ENCODE measurements around the gene NR3C1. TPM values are rescaled to one million over a fixed set of nuclear protein-coding genes. Genes with fewer than 3 reads are reported as not detected.

Gene NR3C1
- total RNA-seq (10 to 100 TPM; 76.7 to 79.7 TPM), polyA plus RNA-seq (ENCODE audit: insufficient read length in 2 of 2) (10 to 100 TPM; 27.5 to 39.3 TPM)
- long read RNA-seq, donor 1, full-length matches to known transcripts: 1 of 1 reads
- long read RNA-seq, donor 1, partial matches to known transcripts: 0 of 1 reads
- long read RNA-seq, donor 1, other reads (novel, unspliced or antisense): 0 of 1 reads
- long read RNA-seq, donor 2, partial matches to known transcripts: 0 of 2 reads
- long read RNA-seq, donor 2, other reads (novel, unspliced or antisense): 0 of 2 reads
- long read RNA-seq, donor 3, partial matches to known transcripts: 5 of 6 reads
- long read RNA-seq, donor 3, other reads (novel, unspliced or antisense): 0 of 6 reads
- long read RNA-seq, donor 4, full-length matches to known transcripts: 4 of 11 reads
- long read RNA-seq, donor 4, partial matches to known transcripts: 7 of 11 reads
- long read RNA-seq, donor 4, other reads (novel, unspliced or antisense): 0 of 11 reads

DNA sequence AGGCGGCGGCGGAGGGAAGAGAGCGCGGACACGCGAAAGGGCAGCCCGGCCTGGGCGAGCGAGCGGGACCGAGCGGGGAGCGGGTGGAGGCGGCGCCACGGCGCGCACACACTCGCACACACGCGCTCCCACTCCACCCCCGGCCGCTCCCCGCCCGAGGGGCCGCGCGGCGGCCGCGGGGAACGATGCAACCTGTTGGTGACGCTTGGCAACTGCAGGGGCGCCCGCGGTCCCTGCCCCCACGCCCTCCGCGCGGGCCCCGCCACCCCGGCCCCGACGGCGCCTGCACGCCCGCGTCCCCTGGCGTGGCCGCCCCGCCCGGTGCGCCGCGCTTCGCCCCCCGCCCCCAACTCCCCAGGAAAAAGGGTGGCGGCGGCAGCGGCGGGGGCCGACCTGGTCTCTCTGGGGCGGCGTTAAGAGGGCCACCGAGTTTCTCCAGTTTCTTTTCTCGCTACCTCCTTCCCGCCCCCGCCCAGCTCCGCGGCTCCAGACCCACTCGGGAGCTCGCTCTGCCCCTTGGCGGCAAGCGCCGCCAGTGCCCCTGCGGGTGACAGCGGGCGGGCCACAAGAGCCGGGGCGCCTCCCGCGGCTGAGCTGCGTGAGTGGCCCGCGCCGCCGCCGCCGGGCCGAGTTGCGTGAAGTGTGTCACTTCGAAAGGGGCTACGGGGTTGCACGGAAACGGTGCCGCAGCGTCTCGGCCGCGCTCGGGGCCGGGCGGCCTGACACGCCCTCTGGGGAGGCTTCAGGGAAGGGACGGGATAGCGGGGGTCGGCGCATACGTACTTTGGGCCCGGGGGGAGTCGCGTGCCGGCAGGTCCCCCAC, at the start of gene NR3C1:
Gene NR3C1, minus strand, starts transcription at position 94 of the 823 bp plus-strand sequence. CDS start 2,847 bp downstream, outside the sequence.
- Histone ChIP-seq H3K27me3 (ENCODE audit: control insufficient read depth, insufficient read depth, low read length) (no peaks in the 10 kb centered on the region), H3K36me3 (ENCODE audit: control insufficient read depth, insufficient read depth, low read length) (no peaks in the 10 kb centered on the region), H3K27ac (ENCODE audit: low read depth, low read length) (peak within 1 kb of the TSS; percentile 99), H3K4me3 (ENCODE audit: low read depth, low read length) (peak within 1 kb of the TSS; percentile 88), H3K9me3 (ENCODE audit: control insufficient read depth, insufficient read depth, low read length) (no peaks in the 10 kb centered on the region), H3K4me1 (ENCODE audit: control insufficient read depth, insufficient read depth, low read length) (peaks cover 5% of the 10 kb centered on the region)
- 0% methylated on average over 111 of the region's 114 CpGs for WGBS (ENCODE audit: insufficient coverage)
- peak in 5 of 6 donors; percentile 59 to 92 (median 69) for DNase-seq (ENCODE audit: low read depth in 4 of 6, low spot score in 6 of 6)

DNA sequence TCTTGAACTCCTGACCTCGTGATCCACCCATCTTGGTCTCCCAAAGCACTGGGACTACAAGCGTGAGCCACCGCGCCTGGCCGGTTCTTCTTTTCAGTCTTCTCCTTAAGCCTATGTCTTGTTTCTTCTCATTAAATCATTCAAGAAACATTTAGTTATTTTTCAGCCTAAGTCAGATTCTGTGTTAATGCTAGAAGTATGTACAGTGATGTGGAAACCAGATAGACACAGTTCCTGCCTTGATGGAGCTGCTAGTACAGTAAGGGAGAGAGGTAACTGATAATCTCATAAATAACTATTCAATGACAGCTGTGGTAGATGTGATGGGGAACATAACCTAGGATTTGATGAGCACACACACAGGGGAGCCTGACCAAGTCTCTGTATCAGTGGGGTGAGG, 46.3 kb upstream of the NR3C1 start:
- DNase-seq (ENCODE audit: low read depth in 4 of 6, low spot score in 6 of 6): no peak
- no peaks in the 10 kb centered on the region for H3K4me1 ChIP-seq (ENCODE audit: control insufficient read depth, insufficient read depth, low read length)
- H3K9me3 ChIP-seq (ENCODE audit: control insufficient read depth, insufficient read depth, low read length): no peaks in the 10 kb centered on the region
- no peaks in the 10 kb centered on the region for H3K27me3 ChIP-seq (ENCODE audit: control insufficient read depth, insufficient read depth, low read length)
- H3K27ac ChIP-seq (ENCODE audit: low read depth, low read length): no peak overlapping the region
- no peaks in the 10 kb centered on the region for H3K36me3 ChIP-seq (ENCODE audit: control insufficient read depth, insufficient read depth, low read length)
- WGBS (ENCODE audit: insufficient coverage): 100% methylated on average over 2 of the region's 5 CpGs
- no peak overlapping the region for H3K4me3 ChIP-seq (ENCODE audit: low read depth, low read length)

DNA sequence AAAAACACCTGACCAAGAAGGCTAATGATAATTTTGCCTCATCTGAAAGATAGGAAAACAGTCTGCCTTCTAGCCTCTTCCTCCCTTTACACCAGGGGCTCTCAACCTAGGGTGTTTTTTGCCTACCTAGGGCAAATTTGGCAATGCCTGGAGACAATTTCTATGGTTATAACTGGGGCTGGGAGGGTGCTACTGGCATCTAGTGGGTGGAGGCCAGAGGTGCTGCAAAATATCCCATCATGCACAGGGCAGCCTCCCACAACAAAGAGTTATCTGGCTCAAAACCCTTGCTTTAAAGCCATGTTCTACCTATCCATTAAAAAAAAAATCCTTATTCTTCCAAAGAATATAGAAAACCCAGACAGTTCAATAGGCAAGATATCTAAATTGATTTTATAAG, 45.0 kb upstream of the NR3C1 start:
- no peaks in the 10 kb centered on the region for H3K9me3 ChIP-seq (ENCODE audit: control insufficient read depth, insufficient read depth, low read length)
- H3K4me1 ChIP-seq (ENCODE audit: control insufficient read depth, insufficient read depth, low read length): no peaks in the 10 kb centered on the region
- no peak for DNase-seq (ENCODE audit: low read depth in 4 of 6, low spot score in 6 of 6)
- no peak overlapping the region for H3K27ac ChIP-seq (ENCODE audit: low read depth, low read length)
- H3K4me3 ChIP-seq (ENCODE audit: low read depth, low read length): no peak overlapping the region
- no peaks in the 10 kb centered on the region for H3K36me3 ChIP-seq (ENCODE audit: control insufficient read depth, insufficient read depth, low read length)
- no peaks in the 10 kb centered on the region for H3K27me3 ChIP-seq (ENCODE audit: control insufficient read depth, insufficient read depth, low read length)

DNA sequence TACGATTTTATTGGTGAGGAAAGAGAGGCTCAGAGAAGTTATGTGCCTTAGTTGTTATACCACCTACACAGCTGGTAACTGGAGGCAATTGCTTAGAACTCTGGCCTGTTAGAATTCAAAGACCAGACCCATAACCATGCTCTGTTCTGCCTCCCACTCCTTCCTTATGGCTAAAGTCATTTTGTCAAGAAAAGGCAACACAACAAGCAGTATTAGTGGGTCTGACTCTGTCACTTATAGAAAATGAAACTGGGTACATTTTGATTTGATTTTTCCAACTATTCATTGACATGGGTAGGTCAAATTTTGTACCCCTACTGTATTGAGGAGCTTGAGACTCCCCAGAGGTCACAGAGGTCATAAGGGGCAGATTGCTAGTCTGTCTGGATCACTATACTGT, 44.5 kb upstream of the NR3C1 start:
- WGBS (ENCODE audit: insufficient coverage): no CpG with 5 or more reads among the region's 1 CpG
- Histone ChIP-seq H3K4me1 (ENCODE audit: control insufficient read depth, insufficient read depth, low read length) (no peaks in the 10 kb centered on the region), H3K36me3 (ENCODE audit: control insufficient read depth, insufficient read depth, low read length) (no peaks in the 10 kb centered on the region)

DNA sequence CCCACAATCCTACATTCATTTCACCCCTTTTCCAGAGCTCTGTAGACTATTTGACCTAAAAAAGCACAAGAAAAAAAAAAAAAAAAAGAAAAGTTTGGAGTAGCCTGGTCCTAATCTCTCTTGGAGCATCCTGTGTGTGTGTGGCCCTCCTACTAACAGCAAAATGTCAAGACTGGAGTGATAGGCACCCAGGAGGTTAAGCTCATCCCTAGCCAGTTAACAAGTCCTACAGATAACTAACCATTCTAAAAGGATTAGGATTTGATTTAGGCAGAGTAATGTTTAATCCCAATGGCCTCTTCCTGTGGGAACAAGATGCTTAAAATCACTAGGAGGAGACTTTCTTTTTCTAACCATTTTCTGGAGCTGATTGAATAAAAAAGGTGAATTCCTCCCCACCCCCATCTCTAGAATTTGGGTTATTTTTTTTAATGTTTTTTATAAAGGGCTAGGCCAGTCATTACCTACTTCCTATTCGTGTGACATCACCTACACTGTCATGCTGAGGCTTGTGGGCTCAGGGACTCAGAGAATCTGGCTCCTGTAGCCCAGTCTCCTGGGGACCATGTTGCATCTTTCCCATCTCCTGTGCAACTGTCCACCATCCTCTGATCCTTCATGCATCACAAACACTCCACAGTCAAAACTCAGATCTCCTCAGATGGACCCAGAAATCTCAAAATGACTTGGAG, 43.2 kb upstream of the NR3C1 start:
- peak overlapping the region; percentile 30 for H3K27ac ChIP-seq (ENCODE audit: low read depth, low read length)
- H3K9me3 ChIP-seq (ENCODE audit: control insufficient read depth, insufficient read depth, low read length): no peaks in the 10 kb centered on the region
- DNase-seq (ENCODE audit: low read depth in 4 of 6, low spot score in 6 of 6): no peak
- H3K27me3 ChIP-seq (ENCODE audit: control insufficient read depth, insufficient read depth, low read length): no peaks in the 10 kb centered on the region
- no peaks in the 10 kb centered on the region for H3K36me3 ChIP-seq (ENCODE audit: control insufficient read depth, insufficient read depth, low read length)
- no peaks in the 10 kb centered on the region for H3K4me1 ChIP-seq (ENCODE audit: control insufficient read depth, insufficient read depth, low read length)
- WGBS (ENCODE audit: insufficient coverage): 80% methylated on average over 1 of the region's 1 CpG
- H3K4me3 ChIP-seq (ENCODE audit: low read depth, low read length): no peak overlapping the region

More for the DNA sequence above, 44.5 kb upstream of the NR3C1 start:
- Histone ChIP-seq H3K27me3 (ENCODE audit: control insufficient read depth, insufficient read depth, low read length) (no peaks in the 10 kb centered on the region), H3K4me3 (ENCODE audit: low read depth, low read length) (no peak overlapping the region), H3K27ac (ENCODE audit: low read depth, low read length) (no peak overlapping the region), H3K9me3 (ENCODE audit: control insufficient read depth, insufficient read depth, low read length) (no peaks in the 10 kb centered on the region)
- DNase-seq (ENCODE audit: low read depth in 4 of 6, low spot score in 6 of 6): no peak

DNA sequence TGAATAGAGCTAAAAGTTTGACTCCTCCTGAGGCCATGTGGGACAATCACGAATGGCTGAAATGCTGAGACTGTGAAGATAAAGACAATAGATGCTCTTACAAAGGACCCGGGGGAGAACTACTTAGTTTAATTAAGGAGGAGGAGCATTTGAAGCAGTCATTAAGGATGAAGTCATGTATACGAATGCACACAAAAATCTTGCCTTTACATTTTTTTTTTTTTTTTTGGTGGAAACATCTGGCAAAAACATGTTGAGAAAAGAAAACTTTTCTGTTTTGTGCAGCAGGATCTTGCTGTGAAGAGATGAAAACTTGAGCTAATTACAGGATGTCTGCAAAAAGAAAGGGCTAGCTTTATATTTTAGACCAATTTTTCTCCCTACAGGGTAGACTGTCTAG, 42.3 kb upstream of the NR3C1 start:
- Histone ChIP-seq H3K27me3 (ENCODE audit: control insufficient read depth, insufficient read depth, low read length) (no peaks in the 10 kb centered on the region), H3K4me3 (ENCODE audit: low read depth, low read length) (no peak overlapping the region), H3K27ac (ENCODE audit: low read depth, low read length) (peak overlapping the region; percentile 30), H3K9me3 (ENCODE audit: control insufficient read depth, insufficient read depth, low read length) (no peaks in the 10 kb centered on the region), H3K36me3 (ENCODE audit: control insufficient read depth, insufficient read depth, low read length) (no peaks in the 10 kb centered on the region), H3K4me1 (ENCODE audit: control insufficient read depth, insufficient read depth, low read length) (no peaks in the 10 kb centered on the region)
- peak in 2 of 6 donors; percentile 23 to 73 for DNase-seq (ENCODE audit: low read depth in 4 of 6, low spot score in 6 of 6)
- WGBS (ENCODE audit: insufficient coverage): 0% methylated on average over 1 of the region's 3 CpGs

DNA sequence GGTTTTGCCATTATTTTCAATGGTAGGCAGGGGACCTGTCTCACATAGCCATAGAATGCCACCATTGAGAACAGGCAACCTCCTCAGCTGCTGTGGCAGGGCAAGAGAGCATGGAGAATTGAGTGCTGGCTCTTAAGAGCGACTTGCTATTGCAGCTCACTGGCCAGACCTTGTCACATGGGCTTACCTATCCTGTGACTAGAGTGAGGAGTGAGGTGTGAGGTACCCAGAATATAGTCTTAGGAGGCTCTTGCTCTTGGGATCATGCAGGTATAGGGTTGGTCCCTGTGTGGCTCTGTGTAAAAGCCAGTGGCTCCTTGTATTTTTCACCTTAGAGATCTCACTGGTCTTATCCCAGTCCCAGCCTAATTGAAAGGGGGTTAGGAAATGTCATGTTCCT, 39.8 kb upstream of the NR3C1 start:
- Histone ChIP-seq H3K9me3 (ENCODE audit: control insufficient read depth, insufficient read depth, low read length) (no peaks in the 10 kb centered on the region), H3K4me3 (ENCODE audit: low read depth, low read length) (no peak overlapping the region), H3K27ac (ENCODE audit: low read depth, low read length) (no peak overlapping the region), H3K4me1 (ENCODE audit: control insufficient read depth, insufficient read depth, low read length) (no peaks in the 10 kb centered on the region), H3K27me3 (ENCODE audit: control insufficient read depth, insufficient read depth, low read length) (no peaks in the 10 kb centered on the region), H3K36me3 (ENCODE audit: control insufficient read depth, insufficient read depth, low read length) (no peaks in the 10 kb centered on the region)
- no peak for DNase-seq (ENCODE audit: low read depth in 4 of 6, low spot score in 6 of 6)
- WGBS (ENCODE audit: insufficient coverage): 83% methylated on average over 1 of the region's 1 CpG

DNA sequence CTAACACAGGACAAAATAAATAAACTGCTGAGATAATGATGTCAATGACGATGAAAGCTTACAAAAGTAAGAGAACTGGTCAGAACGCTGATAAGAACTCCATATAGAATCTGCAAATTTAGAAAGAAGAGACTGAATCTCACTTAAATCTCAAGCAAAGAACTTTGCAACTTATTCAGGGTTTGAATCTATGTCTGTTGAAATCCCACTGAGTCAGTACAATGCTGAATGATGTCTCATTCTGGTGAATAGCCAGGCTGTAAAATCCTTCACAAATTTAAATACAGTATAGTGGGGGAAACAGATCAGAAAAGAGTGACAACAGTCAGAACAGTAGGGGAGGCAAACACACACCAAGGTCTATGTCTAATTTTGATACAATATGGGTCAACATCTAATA, 38.9 kb upstream of the NR3C1 start:
- no peak overlapping the region for H3K4me3 ChIP-seq (ENCODE audit: low read depth, low read length)
- no CpG with 5 or more reads among the region's 2 CpGs for WGBS (ENCODE audit: insufficient coverage)
- no peak for DNase-seq (ENCODE audit: low read depth in 4 of 6, low spot score in 6 of 6)

DNA sequence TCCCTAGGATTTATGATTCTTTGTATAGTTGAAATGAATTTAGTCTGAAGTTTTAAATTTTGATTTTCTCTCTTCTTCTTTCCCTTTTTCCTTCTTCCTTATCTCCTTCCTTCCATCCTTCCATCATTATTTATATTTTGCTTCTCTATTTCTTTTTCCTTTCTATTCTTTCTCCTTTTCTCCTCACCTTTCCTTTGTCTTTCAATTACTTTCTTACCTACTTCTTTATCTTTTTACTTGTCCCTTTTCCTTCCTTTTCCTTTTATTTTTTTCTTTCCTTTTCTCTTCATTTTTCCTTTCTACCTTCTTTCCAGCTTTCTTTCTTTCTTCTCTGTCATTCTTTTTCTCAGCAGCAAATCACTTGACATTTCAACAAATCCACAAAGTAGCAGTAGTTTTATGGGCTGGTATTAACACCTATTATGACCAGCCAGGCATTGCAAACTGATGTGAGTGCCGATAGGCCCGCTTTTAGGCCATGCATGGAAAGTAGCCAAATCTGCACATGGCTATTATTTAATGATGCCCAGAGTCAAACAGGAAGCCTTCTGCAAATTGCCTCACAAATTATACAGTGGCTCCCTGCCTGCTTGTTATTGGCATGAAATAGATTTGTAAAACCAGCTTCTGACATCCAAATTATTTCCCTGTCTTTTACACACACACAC, 37.1 kb upstream of the NR3C1 start:
- 40% methylated on average over 2 of the region's 2 CpGs for WGBS (ENCODE audit: insufficient coverage)
- peak in 2 of 6 donors; percentile 72 to 75 for DNase-seq (ENCODE audit: low read depth in 4 of 6, low spot score in 6 of 6)

More for the DNA sequence above, 38.9 kb upstream of the NR3C1 start:
- Histone ChIP-seq H3K4me1 (ENCODE audit: control insufficient read depth, insufficient read depth, low read length) (no peaks in the 10 kb centered on the region), H3K9me3 (ENCODE audit: control insufficient read depth, insufficient read depth, low read length) (no peaks in the 10 kb centered on the region), H3K27me3 (ENCODE audit: control insufficient read depth, insufficient read depth, low read length) (no peaks in the 10 kb centered on the region), H3K36me3 (ENCODE audit: control insufficient read depth, insufficient read depth, low read length) (no peaks in the 10 kb centered on the region), H3K27ac (ENCODE audit: low read depth, low read length) (no peak overlapping the region)

More for the DNA sequence above, 37.1 kb upstream of the NR3C1 start:
- Histone ChIP-seq H3K9me3 (ENCODE audit: control insufficient read depth, insufficient read depth, low read length) (no peaks in the 10 kb centered on the region), H3K27ac (ENCODE audit: low read depth, low read length) (no peak overlapping the region), H3K4me3 (ENCODE audit: low read depth, low read length) (no peak overlapping the region), H3K27me3 (ENCODE audit: control insufficient read depth, insufficient read depth, low read length) (no peaks in the 10 kb centered on the region), H3K4me1 (ENCODE audit: control insufficient read depth, insufficient read depth, low read length) (no peaks in the 10 kb centered on the region), H3K36me3 (ENCODE audit: control insufficient read depth, insufficient read depth, low read length) (no peaks in the 10 kb centered on the region)
